Measurements from ENCODE around the gene SLC35A1.

SLC35A1 gene

GRCh38 chr6:87534377-87535047, 61.7 kb downstream of the SLC35A1 start:
- no peak for DNase-seq (ENCODE audit: low spot score)

DNA sequence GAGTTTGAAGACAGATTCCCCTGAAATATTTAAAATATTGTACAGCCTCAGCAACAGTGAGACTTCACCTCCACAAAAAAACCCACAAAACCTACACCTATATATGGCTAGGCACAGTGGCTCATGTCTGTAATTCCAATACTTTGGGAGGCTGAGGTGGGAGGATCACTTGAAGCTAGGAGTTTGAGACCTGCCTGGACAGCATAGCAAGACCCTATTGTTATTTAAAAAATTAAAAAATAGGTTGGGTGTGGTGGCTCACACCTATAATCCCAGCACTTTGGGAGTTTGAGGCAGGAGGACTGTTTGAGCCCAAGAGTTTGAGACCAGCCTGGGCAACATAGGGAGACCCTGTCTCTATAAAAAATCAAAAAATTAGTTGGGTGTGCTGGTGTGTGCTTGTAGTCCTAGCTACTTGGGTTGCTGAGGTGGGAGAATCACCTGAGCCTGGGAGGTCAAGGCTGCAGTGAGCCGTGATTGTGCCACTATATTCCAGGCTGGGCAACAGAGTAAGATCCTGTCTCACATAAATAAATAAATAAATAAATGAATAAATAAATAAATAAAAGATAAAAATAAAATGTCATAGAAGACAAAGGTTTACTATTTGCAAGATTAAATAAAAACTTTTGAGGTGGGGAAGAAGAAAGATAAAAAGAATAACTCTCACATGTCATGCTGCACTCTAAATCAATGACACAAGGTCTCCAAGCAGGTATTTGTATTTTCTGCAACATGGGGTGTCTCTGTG, 65.9 kb downstream of the SLC35A1 start:
- no peak for DNase-seq (ENCODE audit: low spot score)

DNA sequence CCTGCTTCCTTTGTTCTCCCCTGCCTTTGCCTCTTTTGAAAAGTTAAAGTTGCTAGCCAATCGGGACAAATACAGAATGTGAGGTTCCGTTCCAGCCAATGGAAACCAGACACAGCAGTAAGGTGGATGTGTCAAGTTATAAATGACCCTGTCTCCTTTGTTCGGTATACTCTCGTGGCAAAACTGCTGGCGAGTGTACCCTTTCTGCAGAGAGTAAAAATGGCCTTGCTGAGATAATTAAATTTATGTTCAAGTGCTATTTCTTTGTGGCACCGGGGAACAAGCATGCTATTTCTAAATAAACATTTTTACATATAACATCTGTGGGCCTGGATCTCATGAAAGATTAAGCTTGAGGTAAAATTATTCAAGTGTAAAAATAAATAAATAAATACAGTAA, 66.8 kb downstream of the SLC35A1 start:
- DNase-seq (ENCODE audit: low spot score), result no peak

DNA sequence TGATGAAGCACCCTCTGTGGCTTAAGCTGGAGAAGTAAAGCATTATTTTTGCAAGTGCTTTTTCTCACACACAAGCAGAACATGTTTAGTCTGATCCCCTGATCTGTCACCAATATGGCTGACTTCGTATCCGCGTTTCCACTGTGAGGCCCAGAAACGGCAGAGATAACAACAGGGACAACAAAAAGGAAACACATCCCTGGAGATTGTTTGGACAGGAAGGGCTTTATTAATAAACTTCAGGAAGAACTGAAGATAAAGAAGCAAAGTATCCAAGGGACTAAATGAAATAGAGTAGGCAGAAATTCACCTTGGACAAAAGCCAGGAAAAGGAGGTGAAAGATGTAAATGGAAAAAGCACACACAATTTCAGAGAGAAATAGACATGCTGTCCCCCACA, 67.8 kb downstream of the SLC35A1 start:
- DNase-seq (ENCODE audit: low spot score), result no peak

- no peak for DNase-seq (ENCODE audit: low spot score)
These were observed 68.3 kb downstream of the SLC35A1 start for GRCh38 chr6:87541041-87541440.

GRCh38 chr6:87541744-87542143, 69.0 kb downstream of the SLC35A1 start:
- no peak for DNase-seq (ENCODE audit: low spot score)

- peak; percentile 8 for DNase-seq (ENCODE audit: low spot score)
These were observed 71.1 kb downstream of the SLC35A1 start for GRCh38 chr6:87543696-87544473.

DNA sequence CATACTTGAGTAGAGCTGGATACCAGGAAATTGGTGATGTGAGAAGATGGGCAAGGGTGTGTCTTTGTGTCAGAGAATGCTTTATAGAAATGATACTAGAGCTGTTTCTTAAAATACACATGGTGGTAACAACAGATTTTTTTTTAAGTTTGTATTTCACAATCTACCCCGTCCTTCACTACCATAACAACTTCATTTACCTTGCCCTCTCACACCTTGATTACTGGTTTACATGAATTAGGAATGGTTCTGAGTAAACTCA, 71.6 kb downstream of the SLC35A1 start:
- DNase-seq (ENCODE audit: low spot score), result no peak

DNA sequence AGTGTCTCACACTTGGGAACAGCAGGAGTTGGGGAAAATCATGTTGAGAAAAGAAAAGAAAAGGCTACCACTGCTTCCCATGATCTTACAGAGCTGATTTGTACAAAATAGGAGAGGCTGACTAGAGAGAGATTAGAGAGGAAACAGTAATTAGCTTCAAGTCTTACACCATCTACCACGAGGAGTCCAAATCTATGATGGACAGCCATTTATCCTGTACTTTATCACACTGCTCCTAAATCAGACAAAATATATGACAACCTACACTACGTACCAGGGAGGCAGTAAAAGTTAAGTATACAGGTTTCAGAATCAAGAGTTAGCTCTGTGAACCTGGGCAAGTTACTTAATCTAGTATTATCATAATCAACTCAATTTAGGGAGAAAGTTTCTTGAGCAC, 79.0 kb downstream of the SLC35A1 start:
- DNase-seq (ENCODE audit: low spot score), result no peak

DNA sequence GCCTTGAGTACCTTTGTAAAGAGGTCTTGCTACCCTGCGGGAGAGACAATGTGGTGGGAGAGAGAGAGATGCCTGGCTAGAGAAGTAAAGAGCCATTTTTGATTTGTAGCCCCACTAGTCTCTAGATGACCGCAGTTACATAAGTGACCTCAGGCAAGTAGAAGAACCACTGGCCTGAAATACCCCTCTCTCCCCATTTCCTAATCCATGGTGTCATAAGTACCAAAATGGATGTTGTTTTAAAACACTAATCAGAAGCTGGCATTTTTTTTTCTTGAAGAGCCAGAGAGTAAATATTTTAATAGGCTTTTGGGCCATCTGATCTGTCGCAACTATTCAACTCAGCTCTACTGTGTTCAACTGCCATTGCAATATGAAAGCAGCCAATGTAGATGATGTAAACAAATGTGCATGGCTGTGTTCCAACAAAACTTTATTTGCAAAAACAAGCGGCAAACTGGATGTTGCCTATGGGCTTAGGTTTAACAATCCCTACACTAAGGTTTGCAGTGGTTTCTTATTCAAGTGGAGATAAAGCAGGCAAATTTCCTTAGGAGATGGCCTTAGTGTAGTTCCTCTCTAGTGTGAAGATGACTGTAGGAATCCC, 80.5 kb downstream of the SLC35A1 start:
- DNase-seq (ENCODE audit: low spot score), result no peak

DNA sequence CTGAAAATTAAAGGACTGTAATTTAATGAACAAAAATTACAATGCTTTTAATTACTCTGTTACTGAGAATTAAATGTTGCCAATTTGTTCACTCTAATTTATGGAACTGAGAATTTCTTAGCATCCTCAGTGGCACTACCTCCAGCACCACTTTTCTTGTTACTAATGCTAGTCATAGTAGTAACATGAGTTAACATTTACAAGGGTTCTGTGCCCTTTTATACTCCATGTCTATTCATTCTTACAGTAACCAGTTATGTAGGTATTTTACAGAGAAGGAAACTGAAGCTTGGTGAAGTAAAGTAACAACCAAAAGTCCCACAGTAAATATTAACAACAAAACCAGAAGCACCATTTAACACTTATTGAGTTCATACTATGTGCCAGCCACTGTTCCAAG, 82.7 kb downstream of the SLC35A1 start:
- DNase-seq (ENCODE audit: low spot score), result no peak

DNA sequence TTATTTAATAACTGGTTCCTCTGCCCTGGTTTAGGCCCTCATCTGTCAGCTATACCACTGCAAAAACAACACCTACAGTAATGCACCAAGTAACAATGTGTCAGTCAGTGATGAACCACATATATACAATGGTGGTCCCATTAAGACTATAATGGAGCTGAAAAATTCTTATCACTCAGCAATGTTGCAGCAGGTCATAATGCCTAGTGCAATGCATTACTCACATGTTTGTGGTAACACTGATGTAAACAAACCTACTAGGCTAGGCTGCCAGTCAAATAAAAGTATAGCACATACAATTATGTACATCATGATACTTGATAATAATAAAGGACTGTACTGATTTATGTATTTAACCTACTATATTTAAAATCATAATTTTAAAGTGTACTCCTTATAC, 85.7 kb downstream of the SLC35A1 start:
- DNase-seq (ENCODE audit: low spot score), result no peak

- no peak for DNase-seq (ENCODE audit: low spot score)
These were observed 88.2 kb downstream of the SLC35A1 start for GRCh38 chr6:87561017-87561416.
